T1000 (cell line): ENCODE data around the gene SCAF1.
"Not testable (repeated sequence)": the region's sequence is repeated elsewhere in the genome, so short reads cannot be mapped to it uniquely, and the experiment has no call there.

Source experiments
- DNase-seq: peaks from one replicate; lab custom pipeline; 2025; ENCODE audit warnings: mixed read lengths; lab: John Stamatoyannopoulos, UW

SCAF1 gene

DNA sequence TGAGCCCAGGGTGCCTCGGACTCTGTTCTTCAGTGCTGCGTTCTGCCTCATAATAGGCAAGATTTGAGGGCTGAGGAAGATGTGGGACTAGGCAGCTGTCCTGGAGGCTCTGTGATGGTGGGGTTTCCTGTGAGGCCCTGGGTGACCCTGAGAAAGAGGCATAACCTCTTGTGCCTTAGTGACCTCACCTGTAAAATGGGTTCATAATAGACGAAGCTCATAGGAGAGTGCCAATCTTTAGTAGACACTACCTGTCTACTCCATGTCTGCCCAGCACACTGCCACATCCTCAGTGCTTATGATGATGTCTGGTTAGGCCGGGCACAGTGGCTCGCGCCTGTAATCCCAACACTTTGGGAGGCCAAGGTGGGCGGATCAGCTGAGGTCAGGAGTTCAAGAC lies 25.5 kb upstream of the SCAF1 start:
- no peak for DNase-seq

GRCh38 chr19:49616945-49617344 lies 25.1 kb upstream of the SCAF1 start:
- no peak for DNase-seq

GRCh38 chr19:49617860-49618259 lies 24.1 kb upstream of the SCAF1 start:
- DNase-seq, result not testable (repeated sequence)

GRCh38 chr19:49624967-49625910 lies 16.8 kb upstream of the SCAF1 start:
- no peak for DNase-seq

- DNase-seq, result no peak
These were observed 15.8 kb upstream of the SCAF1 start for GRCh38 chr19:49626226-49626625.

DNA sequence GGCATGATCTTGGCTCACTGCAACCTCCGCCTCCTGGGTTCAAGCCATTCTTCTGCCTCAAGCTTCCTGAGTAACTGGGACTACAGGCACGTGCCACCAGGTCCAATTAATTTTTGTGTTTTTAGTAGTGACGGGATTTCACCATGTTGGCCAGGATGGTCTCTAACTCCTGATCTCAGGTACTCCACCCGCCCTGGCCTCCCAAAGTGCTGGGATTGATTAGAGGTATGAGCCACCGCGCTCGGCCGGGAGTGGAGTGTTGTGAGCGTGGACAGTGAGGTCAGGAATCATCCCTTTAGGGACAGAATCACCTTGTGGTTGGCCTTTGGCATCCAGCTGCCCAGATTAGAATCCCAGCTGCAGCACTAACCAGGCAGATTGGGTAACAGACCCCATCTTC lies 12.3 kb upstream of the SCAF1 start:
- no peak for DNase-seq

- no peak for DNase-seq
These were observed 10.9 kb upstream of the SCAF1 start for GRCh38 chr19:49631014-49631588.

DNA sequence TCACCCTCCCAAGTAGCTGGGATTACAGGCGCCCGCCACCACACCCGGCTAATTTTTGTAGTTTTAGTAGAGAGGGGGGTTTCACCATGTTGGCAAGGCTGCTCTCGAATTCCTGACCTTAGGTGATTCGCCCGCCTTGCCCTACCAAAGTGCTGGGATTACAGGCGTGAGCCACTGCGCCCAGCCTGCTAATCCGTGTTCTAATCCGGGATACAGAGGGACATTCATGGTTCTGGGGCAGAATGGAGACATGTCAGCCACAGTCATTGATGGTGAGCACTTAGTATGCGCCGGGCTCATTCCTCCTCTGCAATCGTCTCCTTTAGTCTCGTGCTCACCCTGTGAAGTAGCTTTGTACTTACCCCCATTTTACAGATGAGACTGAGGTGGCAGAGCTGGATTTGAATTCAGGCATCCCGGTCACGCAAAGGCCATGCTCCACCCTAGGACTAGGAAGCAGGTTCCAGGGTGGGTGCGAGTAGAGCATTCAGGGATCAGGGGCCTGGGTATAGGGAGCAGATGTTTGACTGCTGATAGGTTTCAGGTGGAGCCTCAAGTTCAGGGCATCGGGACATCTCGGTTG lies 10.3 kb upstream of the SCAF1 start:
- no peak for DNase-seq

DNA sequence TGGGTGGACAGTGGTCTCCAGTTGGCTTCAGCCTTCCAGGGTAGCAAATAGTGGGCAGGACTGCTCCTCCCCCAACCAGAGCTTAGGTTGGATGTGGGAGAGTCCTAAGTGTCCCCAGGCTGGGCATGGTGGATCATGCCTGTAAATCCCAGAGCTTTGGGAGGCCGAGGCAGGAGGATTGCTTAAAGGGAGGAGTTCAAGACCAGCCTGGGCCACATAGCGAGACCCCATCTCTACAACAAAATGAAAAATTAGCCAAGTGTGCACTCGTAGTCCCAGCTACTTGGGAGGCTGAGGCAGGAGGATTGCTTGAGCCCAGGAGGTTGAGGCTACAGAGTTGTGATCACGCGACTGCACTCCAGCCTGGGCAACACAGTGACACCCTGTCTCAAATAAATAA lies 9.4 kb upstream of the SCAF1 start:
- DNase-seq, result no peak

DNA sequence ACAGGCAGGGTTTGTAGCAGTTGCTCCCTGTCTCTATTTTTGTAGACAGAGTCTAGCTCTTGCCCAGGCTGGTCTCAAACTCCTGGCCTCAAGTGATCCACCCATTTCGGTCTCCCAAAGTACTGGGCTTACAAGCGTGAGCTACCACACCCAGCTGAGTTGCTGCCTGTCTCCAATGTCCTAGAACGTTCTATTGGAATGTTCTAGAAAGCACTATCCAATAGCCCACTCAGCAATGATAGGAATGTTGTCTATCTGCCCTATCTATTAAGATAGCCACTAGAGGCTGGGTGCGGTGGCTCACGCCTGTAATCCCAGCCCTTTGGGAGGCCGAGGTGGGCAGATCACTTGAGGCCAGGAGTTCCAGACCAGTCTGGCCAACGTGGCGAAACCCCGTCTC lies 8.7 kb upstream of the SCAF1 start:
- not testable (repeated sequence) for DNase-seq

- DNase-seq, result no peak
These were observed 6.3 kb upstream of the SCAF1 start for GRCh38 chr19:49635530-49636232.

GRCh38 chr19:49636233-49636932 lies 5.6 kb upstream of the SCAF1 start:
- no peak for DNase-seq

DNA sequence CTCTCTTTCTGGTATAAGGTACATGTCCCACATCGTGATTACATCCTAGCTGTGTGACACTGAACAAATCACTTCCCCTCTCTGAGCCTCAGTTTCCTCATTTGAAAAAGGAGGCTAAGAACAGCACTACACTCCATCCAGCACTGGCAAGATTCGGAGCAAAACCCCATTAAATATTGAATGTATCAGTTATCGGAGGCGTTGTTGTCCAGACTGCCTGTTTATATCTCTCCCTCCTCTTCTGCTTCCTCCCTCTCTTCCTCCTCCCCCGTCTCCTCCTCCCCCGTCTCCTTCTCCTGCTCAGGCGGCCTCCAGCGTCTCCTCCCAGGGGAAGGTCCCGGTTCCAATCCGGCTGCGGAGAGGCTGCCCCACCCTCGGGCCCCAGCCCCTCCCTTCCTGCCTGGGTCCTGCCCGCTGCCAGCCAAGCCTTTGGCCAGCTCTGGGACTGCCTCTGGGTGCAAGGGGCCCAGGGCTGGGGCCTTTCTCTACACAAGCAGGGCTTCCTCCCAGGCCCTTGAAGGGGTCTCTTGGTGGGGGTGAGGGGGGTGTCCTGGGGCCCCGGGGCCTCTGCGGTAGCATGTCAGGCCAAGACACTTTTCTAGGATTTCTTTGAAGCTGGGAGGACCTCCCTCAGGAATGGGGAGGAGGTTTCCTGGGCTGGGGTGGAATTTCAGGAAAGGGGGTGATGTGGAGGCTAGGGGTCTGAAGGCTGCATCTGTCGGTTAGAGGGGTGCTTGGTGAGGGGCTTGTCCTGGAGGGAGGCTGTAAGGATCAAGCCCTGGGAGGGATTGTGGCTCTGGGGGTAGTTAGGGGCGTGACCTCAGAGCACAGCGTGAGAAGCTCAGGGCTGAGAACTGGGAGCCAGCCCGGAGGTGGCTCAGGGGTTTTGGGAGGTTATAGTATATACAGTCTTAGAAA lies 3.9 kb upstream of the SCAF1 start:
- peak; percentile 49 for DNase-seq

GRCh38 chr19:49639401-49640112 lies 2.5 kb upstream of the SCAF1 start:
- DNase-seq, result no peak

- peak; percentile 100 for DNase-seq
These were observed 1.7 kb upstream of the SCAF1 start, which contains the start of gene RRAS for GRCh38 chr19:49640113-49640898. TSS of gene RRAS (minus strand) at chr19:49640143. CDS start at chr19:49640098, 45 bp downstream.

DNA sequence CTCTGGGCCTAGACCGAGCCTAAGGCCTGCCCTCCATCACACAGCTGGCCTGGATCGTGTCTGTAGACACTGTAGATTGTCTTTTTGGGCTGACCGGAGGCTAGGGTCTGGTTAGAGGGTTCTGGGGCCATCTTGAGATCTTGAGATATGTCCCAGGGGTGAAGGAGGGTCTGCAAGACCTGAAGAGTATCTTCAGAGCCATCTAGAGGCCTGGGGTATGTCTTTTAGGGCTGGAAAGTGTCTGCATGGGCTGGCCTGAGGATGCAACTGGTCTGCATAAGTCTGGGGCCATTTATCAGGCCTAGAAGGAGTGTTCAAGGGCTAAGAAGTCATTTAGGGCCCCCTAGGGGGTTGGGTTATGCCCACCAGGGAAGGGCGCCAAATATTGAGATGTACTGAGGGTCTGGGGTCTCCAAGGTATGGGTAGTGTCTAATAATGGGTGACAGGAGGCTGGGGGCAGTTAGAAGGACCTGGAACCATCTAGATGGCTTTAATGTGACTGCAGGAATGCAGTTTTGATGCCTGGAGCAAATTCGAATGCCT lies 555 bp downstream of the SCAF1 start:
- no peak for DNase-seq

- no peak for DNase-seq
These were observed 1.5 kb downstream of the SCAF1 start for GRCh38 chr19:49643466-49643865.

DNA sequence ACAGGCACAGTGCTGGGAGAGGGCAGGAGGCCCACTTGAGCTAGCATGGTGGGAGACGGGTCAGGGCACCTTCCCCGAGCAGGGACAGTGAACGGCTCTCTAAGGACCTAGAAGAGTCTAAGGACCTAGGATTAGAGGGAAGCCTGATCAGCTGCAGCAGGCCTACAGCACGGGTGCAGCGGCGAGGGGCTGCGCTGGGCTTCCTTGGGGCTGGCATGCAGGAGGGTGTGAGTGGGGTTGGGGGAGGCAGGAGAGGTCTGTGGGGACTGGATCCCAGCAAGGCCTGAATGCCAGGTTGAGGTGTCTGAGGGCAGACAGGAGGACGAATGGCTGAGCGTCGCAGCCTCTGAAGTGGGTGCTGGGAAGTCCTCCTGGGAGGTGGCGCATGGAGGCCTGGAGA lies 3.6 kb downstream of the SCAF1 start:
- no peak for DNase-seq

GRCh38 chr19:49645995-49646394 lies 4.0 kb downstream of the SCAF1 start:
- no peak for DNase-seq
